ENCODE results near the gene SLC25A12. TPM values are rescaled to one million over a fixed set of nuclear protein-coding genes. Genes with fewer than 3 reads are reported as not detected.

Gene SLC25A12
- total and polyA plus RNA-seq, 2 of the 13 experiments (the other 11 are each of a cell fraction or from before 2014, with no cell fraction given) = 8.1 to 15.9 TPM

DNA sequence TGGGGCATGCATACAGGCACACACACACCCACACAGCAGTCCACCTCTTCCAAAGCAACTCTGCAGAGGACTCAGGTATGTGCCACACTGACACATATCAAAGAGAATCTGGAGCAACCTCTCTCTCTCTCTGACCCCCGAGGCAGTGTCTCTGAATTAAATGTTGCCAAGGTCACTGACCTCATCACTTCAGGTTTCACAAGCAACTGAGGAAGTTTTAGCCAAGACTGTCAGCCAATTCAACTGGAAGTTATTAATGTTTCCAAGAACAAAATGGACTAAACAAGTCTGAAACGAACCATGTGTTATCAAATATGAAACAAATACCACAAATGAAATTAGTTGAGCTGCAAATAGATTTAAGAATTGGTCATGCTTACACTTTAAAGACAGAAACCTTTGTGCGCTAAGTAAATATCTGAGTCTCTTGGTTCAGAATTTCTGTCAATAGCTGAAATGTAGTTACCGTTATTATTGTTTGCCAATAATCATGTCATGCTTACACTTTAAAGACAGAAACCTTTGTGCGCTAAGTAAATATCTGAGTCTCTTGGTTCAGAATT is 86.1 kb downstream of the SLC25A12 start (continued):
- TF ChIP-seq, protein P1, sequence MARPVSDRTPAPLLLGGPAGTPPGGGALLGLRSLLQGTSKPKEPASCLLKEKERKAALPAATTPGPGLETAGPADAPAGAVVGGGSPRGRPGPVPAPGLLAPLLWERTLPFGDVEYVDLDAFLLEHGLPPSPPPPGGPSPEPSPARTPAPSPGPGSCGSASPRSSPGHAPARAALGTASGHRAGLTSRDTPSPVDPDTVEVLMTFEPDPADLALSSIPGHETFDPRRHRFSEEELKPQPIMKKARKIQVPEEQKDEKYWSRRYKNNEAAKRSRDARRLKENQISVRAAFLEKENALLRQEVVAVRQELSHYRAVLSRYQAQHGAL (CRISPR knock-in tag; IDR thresholded peaks at IDR 0.05; ENCODE audit: not compliant biosample characterization) = no peak
- no peak for TF ChIP-seq ZNF83 (CRISPR knock-in tag; IDR thresholded peaks at IDR 0.05; ENCODE audit: borderline replicate concordance)
- peak; percentile 70; the same call in 1 of the 2 replicates for TF ChIP-seq TBX3 (IDR thresholded peaks at IDR 0.05; ENCODE audit: borderline replicate concordance)
- no peak for TF ChIP-seq ZFP36L2 (CRISPR knock-in tag; IDR thresholded peaks at IDR 0.05)
- no peak for TF ChIP-seq ZNF619 (CRISPR knock-in tag; IDR thresholded peaks at IDR 0.05)
- TF ChIP-seq KDM5A (IDR thresholded peaks at IDR 0.05; ENCODE audit: borderline replicate concordance, low read length) = no peak
- no peak for TF ChIP-seq PHB2 (IDR thresholded peaks at IDR 0.05; ENCODE audit: partially characterized antibody)
- TF ChIP-seq, protein P2, sequence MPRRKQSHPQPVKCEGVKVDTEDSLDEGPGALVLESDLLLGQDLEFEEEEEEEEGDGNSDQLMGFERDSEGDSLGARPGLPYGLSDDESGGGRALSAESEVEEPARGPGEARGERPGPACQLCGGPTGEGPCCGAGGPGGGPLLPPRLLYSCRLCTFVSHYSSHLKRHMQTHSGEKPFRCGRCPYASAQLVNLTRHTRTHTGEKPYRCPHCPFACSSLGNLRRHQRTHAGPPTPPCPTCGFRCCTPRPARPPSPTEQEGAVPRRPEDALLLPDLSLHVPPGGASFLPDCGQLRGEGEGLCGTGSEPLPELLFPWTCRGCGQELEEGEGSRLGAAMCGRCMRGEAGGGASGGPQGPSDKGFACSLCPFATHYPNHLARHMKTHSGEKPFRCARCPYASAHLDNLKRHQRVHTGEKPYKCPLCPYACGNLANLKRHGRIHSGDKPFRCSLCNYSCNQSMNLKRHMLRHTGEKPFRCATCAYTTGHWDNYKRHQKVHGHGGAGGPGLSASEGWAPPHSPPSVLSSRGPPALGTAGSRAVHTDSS (CRISPR knock-in tag; conservative IDR thresholded peaks at IDR 0.05) = no peak
- TF ChIP-seq RAD51 (IDR thresholded peaks at IDR 0.05; ENCODE audit: borderline replicate concordance) = no peak
- TF ChIP-seq, protein P3, sequence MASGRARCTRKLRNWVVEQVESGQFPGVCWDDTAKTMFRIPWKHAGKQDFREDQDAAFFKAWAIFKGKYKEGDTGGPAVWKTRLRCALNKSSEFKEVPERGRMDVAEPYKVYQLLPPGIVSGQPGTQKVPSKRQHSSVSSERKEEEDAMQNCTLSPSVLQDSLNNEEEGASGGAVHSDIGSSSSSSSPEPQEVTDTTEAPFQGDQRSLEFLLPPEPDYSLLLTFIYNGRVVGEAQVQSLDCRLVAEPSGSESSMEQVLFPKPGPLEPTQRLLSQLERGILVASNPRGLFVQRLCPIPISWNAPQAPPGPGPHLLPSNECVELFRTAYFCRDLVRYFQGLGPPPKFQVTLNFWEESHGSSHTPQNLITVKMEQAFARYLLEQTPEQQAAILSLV (CRISPR knock-in tag; IDR thresholded peaks at IDR 0.05; ENCODE audit: borderline replicate concordance) = no peak
- TF ChIP-seq ZNF775 (CRISPR knock-in tag; IDR thresholded peaks at IDR 0.05; ENCODE audit: borderline replicate concordance) = no peak
- no peak for TF ChIP-seq SMAD3 (CRISPR knock-in tag; IDR thresholded peaks at IDR 0.05)
- TF ChIP-seq SRF (IDR thresholded peaks at IDR 0.05; ENCODE audit: low read depth, low read length) = no peak
- TF ChIP-seq, protein P4, sequence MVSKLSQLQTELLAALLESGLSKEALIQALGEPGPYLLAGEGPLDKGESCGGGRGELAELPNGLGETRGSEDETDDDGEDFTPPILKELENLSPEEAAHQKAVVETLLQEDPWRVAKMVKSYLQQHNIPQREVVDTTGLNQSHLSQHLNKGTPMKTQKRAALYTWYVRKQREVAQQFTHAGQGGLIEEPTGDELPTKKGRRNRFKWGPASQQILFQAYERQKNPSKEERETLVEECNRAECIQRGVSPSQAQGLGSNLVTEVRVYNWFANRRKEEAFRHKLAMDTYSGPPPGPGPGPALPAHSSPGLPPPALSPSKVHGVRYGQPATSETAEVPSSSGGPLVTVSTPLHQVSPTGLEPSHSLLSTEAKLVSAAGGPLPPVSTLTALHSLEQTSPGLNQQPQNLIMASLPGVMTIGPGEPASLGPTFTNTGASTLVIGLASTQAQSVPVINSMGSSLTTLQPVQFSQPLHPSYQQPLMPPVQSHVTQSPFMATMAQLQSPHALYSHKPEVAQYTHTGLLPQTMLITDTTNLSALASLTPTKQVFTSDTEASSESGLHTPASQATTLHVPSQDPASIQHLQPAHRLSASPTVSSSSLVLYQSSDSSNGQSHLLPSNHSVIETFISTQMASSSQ (IDR thresholded peaks at IDR 0.05; ENCODE audit: low read depth) = peak; percentile 38; the same call in 1 of the 2 replicates
- TF ChIP-seq, protein P4 (CRISPR knock-in tag; IDR thresholded peaks at IDR 0.05; ENCODE audit: borderline replicate concordance) = no peak; the same call in 1 of the 2 replicates
- TF ChIP-seq, protein P5, sequence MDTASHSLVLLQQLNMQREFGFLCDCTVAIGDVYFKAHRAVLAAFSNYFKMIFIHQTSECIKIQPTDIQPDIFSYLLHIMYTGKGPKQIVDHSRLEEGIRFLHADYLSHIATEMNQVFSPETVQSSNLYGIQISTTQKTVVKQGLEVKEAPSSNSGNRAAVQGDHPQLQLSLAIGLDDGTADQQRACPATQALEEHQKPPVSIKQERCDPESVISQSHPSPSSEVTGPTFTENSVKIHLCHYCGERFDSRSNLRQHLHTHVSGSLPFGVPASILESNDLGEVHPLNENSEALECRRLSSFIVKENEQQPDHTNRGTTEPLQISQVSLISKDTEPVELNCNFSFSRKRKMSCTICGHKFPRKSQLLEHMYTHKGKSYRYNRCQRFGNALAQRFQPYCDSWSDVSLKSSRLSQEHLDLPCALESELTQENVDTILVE (CRISPR knock-in tag; IDR thresholded peaks at IDR 0.05) = no peak
- TF ChIP-seq, protein P6, sequence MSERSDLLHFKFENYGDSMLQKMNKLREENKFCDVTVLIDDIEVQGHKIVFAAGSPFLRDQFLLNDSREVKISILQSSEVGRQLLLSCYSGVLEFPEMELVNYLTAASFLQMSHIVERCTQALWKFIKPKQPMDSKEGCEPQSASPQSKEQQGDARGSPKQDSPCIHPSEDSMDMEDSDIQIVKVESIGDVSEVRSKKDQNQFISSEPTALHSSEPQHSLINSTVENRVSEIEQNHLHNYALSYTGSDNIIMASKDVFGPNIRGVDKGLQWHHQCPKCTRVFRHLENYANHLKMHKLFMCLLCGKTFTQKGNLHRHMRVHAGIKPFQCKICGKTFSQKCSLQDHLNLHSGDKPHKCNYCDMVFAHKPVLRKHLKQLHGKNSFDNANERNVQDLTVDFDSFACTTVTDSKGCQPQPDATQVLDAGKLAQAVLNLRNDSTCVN (CRISPR knock-in tag; IDR thresholded peaks at IDR 0.05; ENCODE audit: borderline replicate concordance) = no peak
- TF ChIP-seq ZNF776 (CRISPR knock-in tag; IDR thresholded peaks at IDR 0.05) = no peak
- TF ChIP-seq MEIS2 (CRISPR knock-in tag; IDR thresholded peaks at IDR 0.05) = no peak
